HG03439 (cell line): ENCODE results near the gene CDH1.
A peak's percentile ranks its signal among the peaks of the same experiment; 100 is the strongest.

Experiments used
- ATAC-seq: cut with Tn5 transposase; IDR thresholded peaks from one replicate; pipeline ENCODE4 v1.9.1; 2021; ENCODE audit warnings: mild to moderate bottlenecking, moderate library complexity; ENCODE audit not compliant: unreplicated experiment

CDH1 gene

DNA sequence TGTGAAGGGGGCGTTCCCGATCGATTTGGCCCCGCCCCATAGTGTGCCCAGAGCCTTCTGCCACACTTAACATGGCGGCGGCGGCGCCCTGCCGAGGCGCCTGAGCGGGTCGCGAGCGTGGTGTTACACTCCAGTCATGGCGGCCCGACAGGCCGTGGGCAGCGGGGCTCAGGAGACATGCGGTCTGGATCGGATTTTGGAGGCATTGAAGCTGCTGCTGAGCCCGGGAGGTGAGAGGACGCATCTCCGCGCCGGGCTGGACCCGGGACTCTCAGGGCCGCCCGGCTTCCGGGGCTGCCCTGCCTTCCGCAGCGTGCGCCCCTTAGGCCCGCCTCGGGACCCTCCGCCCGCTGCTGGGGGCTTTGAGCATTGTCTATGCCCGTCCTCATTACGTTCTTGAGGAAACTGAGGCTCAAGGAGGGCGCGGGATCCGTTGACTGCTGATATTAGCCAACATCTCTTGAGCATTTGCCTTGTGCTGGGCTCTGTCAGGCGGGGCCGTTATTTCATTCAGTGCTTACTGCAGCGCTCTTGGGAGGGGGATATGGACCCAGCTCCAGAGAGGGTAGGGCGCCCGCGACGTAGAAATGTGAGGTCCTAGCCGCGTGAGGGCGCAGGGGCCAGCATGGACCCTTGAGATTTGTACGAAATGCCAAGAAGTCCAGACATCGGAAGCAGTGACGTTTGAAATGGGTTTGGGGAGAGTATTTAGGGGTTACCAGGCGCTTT lies 106.6 kb downstream of the CDH1 start, which contains the start of gene TANGO6:
TSS of gene TANGO6 (plus strand) at position 50 of the 729 bp plus-strand sequence. CDS start at position 137, 87 bp downstream.
- peak; percentile 78 for ATAC-seq

DNA sequence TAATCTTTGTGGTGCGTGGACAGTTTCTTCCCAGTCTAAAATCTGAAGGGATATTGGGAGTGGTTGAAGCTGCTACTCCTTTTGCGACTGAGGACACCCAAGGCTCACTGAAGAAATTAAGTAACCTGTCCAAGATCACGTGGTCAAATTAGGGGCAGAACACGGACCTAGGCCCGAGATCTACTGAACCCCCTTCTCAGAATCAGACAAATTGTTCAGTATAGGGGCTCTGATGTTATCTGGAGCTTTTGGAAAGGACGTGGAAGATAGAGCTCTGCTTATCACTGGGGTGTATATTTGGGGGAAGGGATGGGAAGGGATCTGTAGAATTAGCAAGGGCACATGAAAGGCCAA lies 107.1 kb downstream of the CDH1 start:
- no peak for ATAC-seq

DNA sequence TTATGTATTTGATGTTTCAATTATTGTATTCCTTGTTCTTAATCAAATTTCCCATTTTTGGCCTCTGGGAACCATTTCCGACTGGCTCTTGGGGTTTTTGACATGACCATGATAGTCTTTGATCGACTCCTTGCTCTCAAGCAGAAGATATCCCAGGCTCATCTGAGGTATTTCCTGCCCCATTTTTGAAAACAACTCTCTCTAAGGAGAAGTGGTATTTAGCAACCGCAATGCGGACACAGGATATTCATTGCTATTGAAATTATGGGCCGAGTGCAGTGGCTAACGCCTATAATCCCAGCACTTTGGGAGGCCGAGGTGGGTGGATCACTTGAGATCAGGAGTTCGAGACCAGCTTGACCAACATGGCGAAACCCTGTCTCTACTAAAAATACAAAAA lies 111.7 kb downstream of the CDH1 start:
- ATAC-seq: no peak

DNA sequence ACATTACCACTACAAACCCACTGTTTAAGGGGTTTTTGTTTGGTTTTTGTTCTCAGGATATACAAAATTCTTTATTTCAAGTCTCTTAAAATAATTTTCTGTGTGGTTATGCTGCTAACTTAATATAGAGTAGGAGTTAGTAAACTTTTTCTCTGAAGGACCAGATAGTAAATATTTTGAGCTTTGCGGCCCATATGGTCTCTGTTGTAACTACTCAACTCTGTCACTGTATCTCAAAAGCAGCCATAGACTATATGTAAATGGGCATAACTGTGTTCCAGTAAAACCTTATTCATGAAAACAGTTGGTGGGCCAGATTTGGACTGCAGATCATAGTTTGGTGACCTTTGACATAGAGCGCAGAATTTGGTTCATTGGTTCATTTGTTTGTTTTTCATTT lies 113.4 kb downstream of the CDH1 start:
- ATAC-seq: no peak

DNA sequence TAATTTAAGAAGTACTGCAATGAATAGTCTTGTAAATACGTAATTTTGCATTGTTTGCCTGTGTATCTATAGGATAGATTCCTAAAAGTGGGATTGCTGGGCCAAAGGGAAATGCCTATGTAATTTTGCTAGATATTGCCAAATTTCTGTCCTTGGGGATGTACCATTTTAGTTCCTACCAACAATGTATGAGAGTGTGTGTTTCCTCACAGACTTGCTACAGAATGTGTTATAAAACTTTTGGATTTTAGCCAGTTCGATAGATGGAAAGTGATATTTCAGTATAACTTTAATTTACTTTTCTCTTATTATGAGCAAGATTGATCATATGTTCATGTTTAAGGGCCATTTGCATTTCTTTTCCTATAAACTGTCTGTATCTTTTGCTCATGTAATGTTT lies 114.5 kb downstream of the CDH1 start:
- ATAC-seq: no peak

DNA sequence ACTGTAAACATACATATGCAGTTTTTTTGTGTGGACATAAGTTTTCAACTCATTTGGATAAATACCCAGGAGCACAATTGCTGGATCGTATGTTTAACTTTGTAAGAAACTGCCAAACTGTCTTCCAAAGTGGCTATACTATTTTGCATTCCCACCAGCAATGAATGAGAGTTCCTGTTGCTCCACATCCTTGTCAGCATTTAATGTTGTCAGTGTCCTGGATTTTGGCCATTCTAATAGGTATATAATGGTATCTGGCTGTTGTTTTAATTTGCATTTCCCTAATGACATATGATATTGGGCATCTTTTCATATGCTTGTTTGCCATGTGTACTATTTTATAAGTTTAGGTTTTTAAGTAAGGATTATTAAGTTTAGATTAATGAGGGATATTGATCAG lies 120.4 kb downstream of the CDH1 start:
- no peak for ATAC-seq

DNA sequence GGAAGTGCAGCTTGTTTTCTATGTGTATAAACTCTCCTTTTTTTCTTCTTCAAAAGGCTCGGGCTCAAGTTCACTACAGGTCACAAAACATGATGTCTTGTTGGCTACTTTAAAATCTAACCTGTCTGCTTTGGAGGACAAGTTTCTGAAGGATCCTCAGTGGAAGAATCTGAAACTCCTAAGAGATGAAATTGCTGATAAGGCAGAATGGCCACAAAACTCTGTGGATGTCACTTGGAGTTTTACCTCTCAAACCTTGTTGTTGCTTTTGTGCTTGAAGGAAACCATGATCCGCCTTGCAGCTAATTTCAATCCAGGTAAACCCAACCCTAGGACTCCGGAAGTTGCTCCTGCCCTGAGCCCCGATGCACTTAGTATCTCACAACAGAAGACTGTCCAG lies 122.7 kb downstream of the CDH1 start:
- ATAC-seq: no peak

DNA sequence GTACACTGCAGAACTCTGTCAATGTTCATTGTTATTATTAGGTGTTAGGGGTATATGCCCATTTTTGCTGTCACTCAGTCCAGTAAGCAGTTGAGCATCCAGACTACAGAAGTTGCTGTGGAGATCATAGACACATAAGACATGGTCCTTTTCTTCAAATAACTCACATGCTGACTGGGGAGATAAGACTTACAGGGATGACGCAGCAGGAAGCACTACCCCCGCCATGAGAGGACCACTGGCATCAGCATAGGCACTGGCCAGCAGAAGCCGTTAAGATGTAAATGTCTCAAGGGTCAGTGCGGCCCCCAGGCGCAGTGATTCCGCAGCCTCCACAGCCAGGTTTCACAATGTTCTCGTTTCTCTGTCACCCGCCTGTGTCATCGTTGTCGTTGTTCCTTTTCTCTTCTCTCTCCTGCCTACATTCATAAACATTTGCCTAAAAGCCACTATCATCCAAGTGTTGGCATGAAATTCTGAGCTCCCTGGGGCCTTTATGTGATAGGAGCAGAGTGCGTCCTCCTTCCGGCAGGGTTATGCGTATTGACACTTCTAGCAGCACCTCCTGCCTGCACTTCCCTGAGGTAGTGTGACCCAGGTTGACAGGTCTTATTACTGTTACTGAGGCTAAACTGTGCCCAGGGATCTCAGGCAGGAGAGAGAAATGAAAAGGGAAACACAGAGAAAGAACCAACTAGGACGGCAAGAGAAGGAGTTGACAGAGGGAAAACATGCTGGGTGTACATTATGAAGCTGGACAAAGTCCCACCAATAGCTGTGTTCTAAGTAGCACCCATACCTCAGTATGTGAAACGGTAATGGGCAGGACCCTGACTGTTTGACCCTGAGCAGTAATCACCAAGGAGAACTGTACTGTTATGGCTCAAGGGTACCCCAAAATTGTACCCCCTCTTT lies 124.1 kb downstream of the CDH1 start:
- no peak for ATAC-seq

DNA sequence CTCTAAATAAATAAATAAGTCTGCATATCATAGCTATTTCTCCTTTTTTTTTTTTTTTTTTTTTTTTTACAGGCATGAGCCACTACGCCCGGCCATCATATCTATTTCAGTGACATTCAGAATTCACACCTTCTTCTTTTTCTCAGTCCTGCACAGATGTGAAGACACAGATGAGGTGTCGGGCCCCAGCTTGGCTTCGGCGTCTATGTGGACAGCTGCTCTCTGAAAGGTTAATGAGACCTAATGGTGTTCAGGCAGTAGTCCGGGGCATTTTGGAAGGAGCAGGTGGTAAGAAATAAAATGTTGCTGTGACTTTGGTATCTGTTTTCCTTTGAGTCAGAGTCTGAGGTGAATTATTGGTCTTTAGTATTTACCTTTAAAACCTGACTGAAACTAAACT lies 129.8 kb downstream of the CDH1 start:
- no peak for ATAC-seq

DNA sequence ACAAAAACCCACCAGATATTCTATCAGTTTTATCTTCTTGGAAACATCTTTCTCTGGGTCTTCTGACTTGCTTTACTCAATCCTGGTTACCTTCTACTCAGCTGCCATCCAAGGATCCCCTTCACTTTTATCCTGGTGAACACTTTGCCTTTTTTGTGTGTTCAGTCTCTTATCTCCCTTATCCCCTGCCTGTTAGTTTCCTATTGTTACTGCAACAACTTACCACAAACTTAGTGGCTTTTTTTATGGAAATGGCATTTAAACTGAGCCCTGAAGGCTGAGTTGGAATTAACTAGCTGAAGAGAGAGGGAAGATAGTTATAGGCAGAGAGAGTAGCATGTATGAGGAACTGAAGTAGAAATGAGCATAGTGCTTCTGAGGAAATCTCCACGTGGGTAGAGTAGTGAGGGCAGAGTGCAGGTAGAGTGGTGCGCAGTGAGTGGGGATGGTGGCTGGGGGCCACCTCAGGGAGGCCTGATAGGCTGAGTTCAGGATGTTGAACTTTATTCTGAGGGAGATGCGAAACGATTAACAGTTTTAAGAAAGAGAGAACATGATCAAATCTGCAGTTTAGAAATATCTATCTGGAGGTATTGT lies 132.5 kb downstream of the CDH1 start:
- no peak for ATAC-seq

DNA sequence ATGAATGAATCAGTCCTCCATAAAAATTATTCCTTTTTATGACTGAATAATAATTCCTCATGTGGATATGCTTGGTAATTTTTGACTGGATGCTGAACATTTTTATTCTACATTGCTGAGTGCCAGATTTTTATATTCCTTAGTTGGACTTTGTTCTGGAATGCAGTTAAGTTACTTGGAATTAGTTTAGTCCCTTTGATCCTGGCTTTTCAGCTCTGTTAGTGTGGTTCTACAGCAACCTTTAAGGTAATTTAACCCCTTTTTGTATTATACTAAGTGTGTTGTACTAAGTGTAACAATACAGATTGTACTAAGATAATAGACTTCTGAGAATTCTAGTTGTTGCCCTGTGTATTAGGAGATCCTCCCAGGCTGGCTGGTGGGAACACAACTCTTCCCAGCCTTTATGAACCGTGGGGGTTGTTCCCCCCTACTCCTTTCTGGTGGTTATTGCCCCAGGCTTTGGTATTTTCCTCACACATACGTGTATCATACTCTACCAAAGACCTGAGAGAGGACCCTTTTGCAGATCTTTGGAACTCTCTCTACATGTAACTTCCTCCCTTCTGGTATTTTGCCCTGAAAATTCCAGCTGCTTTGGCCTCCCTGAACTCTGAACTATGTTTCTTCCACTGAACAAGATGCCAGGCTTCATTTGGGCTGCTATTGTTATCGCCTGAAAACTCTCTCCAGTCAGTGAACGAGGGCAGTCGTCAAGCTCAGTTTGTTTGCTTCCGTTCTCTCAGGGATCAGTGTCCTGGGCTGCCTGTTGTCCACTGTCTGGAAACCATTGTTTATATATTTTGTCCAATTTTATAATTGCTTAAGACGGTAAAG lies 136.8 kb downstream of the CDH1 start:
- no peak for ATAC-seq

DNA sequence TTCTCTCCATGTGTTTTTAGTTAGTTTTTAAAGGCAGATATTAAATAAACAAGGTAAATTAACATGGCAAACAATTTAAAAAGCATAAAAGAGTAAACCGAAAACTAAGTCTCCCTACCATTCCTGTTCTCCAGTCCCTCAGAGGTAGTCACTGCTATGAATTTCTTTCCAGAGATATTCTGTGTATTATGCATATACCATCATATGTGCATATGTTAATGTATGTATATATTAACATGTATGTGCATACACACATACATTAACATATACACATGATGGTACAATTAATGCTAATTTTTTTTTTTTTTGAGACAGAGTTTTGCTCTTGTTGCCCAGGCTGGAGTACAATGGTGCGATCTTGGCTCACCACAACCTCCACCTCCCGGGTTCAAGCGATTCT lies 138.8 kb downstream of the CDH1 start:
- ATAC-seq: no peak

DNA sequence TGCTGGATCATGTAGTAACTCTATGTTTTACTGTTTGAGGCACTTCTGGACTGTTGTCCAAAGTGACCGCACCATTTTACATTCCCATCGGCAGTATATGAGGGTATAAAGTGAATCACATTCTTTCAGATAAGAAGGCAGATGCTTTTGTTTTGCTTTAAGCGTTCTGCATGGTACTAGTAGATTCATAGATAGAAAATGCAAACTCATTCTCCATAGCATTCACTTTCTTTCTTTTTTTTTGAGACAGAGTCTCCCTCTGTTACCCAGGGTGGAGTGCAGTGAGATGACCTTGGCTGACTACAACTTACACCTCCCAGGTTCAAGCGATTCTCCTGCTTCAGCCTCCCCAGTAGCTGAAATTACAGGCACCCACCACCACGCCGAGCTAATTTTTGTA lies 146.6 kb downstream of the CDH1 start:
- no peak for ATAC-seq

DNA sequence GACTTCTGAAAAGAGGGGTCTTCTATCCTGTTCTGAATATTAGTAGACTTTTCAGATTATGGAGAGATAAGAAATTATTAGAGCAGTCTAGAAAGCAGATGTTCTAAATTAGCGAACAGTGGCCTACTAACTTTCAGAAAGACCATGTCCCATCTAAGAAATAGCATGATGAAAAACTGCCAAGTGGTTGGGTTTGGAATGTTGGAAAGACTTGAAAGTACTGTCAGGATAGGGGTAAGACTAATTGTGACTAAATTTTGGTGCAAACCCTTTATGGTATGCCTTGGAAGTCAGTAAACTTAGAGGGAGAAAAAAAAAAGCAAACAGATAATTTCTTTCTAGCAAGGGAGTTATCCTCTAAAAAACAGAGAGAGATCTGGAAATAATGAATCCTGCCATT lies 147.3 kb downstream of the CDH1 start:
- no peak for ATAC-seq
